DOHH2 (cell line): ENCODE data around the gene ITGBL1.

ENCODE experiments used
- H3F3A ChIP-seq: fragments of 200-600 bp; sonication (generic), shearing (Covaris generic); 2 replicates; pipeline ENCODE4 v1.6.0; 2016; ENCODE audit warnings: antibody characterized with exemption, mild to moderate bottlenecking; ENCODE audit not compliant: control insufficient read depth, insufficient read depth
- H3K27ac ChIP-seq: fragments of 200-600 bp; sonication (generic); 2 replicates; pipeline ENCODE4 v1.5.1; 2014; ENCODE audit warnings: low read depth, mild to moderate bottlenecking, low read length, moderate library complexity
- H3K27me3 ChIP-seq: fragments of 200-600 bp; sonication (generic); 2 replicates; pipeline ENCODE4 v1.6.1; 2014; ENCODE audit warnings: mild to moderate bottlenecking, low read length, mixed read lengths; ENCODE audit not compliant: control insufficient read depth
- H3K36me3 ChIP-seq: fragments of 200-600 bp; sonication (generic); 2 replicates; pipeline ENCODE4 v1.6.1; 2014; ENCODE audit warnings: mild to moderate bottlenecking, low read length, moderate library complexity, mixed read lengths; ENCODE audit not compliant: control insufficient read depth
- H3K4me1 ChIP-seq: fragments of 200-600 bp; sonication (generic); 2 replicates; pipeline ENCODE4 v1.6.1; 2014; ENCODE audit warnings: mild to moderate bottlenecking, low read length, mixed read lengths; ENCODE audit not compliant: control insufficient read depth
- H3K4me2 ChIP-seq: fragments of 200-600 bp; sonication (generic); 2 replicates; pipeline ENCODE4 v1.6.0; 2014; ENCODE audit warnings: mild to moderate bottlenecking, low read length, moderate library complexity
- H3K4me3 ChIP-seq: fragments of 200-600 bp; sonication (generic); 2 replicates; pipeline ENCODE4 v1.5.1; 2014; ENCODE audit warnings: mild to moderate bottlenecking, low read length, mixed read lengths
- H3K79me2 ChIP-seq: fragments of 200-600 bp; sonication (generic); 2 replicates; pipeline ENCODE4 v1.6.1; 2014; ENCODE audit warnings: mild to moderate bottlenecking, low read length, mixed read lengths; ENCODE audit not compliant: control insufficient read depth
- H3K9me2 ChIP-seq: fragments of 200-600 bp; sonication (generic); replicated peaks from 2 replicates; pipeline ENCODE4 v1.6.1; 2014; ENCODE audit warnings: mild to moderate bottlenecking, low read length, mixed read lengths; ENCODE audit not compliant: control insufficient read depth
- H3K9me3 ChIP-seq: fragments of 200-600 bp; sonication (generic); 2 replicates; pipeline ENCODE4 v1.6.1; 2014; ENCODE audit warnings: antibody characterized with exemption, low read length, mixed read lengths; ENCODE audit not compliant: control insufficient read depth, insufficient read depth
- H4K20me1 ChIP-seq: fragments of 200-600 bp; sonication (generic); 2 replicates; pipeline ENCODE4 v1.6.0; 2014; ENCODE audit warnings: low read depth, mild to moderate bottlenecking, antibody characterized with exemption, low read length, moderate library complexity; ENCODE audit not compliant: control insufficient read depth, insufficient read depth
- EZH2phosphoT487 ChIP-seq: fragments of 200-600 bp; sonication (generic); IDR thresholded peaks from 2 replicates; pipeline ENCODE4 v1.6.1; 2017; ENCODE audit warnings: borderline replicate concordance, mild to moderate bottlenecking, antibody characterized with exemption, low read length, moderate library complexity, mixed read lengths
- TF ChIP-seq, protein P1 (sequence below): fragments of 200-600 bp; sonication (generic); IDR thresholded peaks from one replicate; pipeline ENCODE4 v1.5.1; 2014; ENCODE audit warnings: antibody characterized with exemption, mild to moderate bottlenecking, low read depth, low read length; ENCODE audit not compliant: poor library complexity, severe bottlenecking

Gene ITGBL1

GRCh38 chr13:101567841-101568240 is 115.4 kb downstream of the ITGBL1 start:
- TF ChIP-seq, protein P1, sequence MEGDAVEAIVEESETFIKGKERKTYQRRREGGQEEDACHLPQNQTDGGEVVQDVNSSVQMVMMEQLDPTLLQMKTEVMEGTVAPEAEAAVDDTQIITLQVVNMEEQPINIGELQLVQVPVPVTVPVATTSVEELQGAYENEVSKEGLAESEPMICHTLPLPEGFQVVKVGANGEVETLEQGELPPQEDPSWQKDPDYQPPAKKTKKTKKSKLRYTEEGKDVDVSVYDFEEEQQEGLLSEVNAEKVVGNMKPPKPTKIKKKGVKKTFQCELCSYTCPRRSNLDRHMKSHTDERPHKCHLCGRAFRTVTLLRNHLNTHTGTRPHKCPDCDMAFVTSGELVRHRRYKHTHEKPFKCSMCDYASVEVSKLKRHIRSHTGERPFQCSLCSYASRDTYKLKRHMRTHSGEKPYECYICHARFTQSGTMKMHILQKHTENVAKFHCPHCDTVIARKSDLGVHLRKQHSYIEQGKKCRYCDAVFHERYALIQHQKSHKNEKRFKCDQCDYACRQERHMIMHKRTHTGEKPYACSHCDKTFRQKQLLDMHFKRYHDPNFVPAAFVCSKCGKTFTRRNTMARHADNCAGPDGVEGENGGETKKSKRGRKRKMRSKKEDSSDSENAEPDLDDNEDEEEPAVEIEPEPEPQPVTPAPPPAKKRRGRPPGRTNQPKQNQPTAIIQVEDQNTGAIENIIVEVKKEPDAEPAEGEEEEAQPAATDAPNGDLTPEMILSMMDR = no peak
- no peak for TF ChIP-seq EZH2phosphoT487
- Histone ChIP-seq H3K9me2 (no peaks in the 10 kb centered on the region), H3K4me2 (no peak overlapping the region), H3K9me3 (no peaks in the 10 kb centered on the region), H3K4me3 (no peak overlapping the region), H3K27me3 (no peaks in the 10 kb centered on the region), H3K79me2 (no peaks in the 10 kb centered on the region), H3K4me1 (no peaks in the 10 kb centered on the region), H3K36me3 (no peaks in the 10 kb centered on the region), H4K20me1 (no peaks in the 10 kb centered on the region), H3K27ac (no peak overlapping the region), H3F3A (no peaks in the 10 kb centered on the region)

DNA sequence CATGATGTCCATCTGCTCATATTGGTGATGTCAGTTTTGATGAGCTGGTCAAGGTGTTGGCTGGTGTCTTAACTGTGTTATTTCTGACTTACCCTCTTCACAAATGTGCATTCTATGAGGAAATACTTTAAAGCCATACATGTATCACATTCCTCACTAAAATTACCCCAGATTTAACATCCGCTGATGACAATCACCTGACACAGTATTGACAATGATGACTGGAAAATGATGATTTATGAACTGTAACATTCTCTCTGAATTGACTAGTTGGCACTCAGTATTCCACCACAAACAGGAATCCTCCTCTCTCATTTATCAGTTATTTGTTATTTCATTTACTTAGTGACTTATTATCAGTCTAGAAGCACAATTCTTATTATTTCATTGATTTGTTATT is 117.3 kb downstream of the ITGBL1 start:
- Histone ChIP-seq H3K79me2 (no peaks in the 10 kb centered on the region), H3K27ac (no peak overlapping the region), H3K4me2 (no peak overlapping the region), H3K36me3 (no peaks in the 10 kb centered on the region), H3F3A (no peaks in the 10 kb centered on the region), H3K4me1 (no peaks in the 10 kb centered on the region), H3K9me2 (no peaks in the 10 kb centered on the region), H3K4me3 (no peak overlapping the region), H3K27me3 (no peaks in the 10 kb centered on the region), H3K9me3 (no peaks in the 10 kb centered on the region), H4K20me1 (no peaks in the 10 kb centered on the region)
- TF ChIP-seq, protein P1 = no peak
- TF ChIP-seq EZH2phosphoT487 = no peak

GRCh38 chr13:101570410-101570809 is 117.9 kb downstream of the ITGBL1 start:
- Histone ChIP-seq H3K4me2 (no peak overlapping the region), H3K27me3 (no peaks in the 10 kb centered on the region)

More at GRCh38 chr13:101570410-101570809, 117.9 kb downstream of the ITGBL1 start:
- H3F3A ChIP-seq = no peaks in the 10 kb centered on the region
- H3K36me3 ChIP-seq = no peaks in the 10 kb centered on the region
- no peaks in the 10 kb centered on the region for H4K20me1 ChIP-seq
- H3K9me3 ChIP-seq = no peaks in the 10 kb centered on the region
- H3K79me2 ChIP-seq = no peaks in the 10 kb centered on the region
- no peaks in the 10 kb centered on the region for H3K4me1 ChIP-seq
- TF ChIP-seq, protein P1 = no peak
- H3K9me2 ChIP-seq = no peaks in the 10 kb centered on the region
- no peak overlapping the region for H3K27ac ChIP-seq
- H3K4me3 ChIP-seq = no peak overlapping the region
